Measurements from ENCODE around the gene UBD. TPM values are rescaled to one million over a fixed set of nuclear protein-coding genes. Genes with fewer than 3 reads are reported as not detected.

Gene UBD
- total RNA-seq, 1 experiment from 2014 or later, result not detected

DNA sequence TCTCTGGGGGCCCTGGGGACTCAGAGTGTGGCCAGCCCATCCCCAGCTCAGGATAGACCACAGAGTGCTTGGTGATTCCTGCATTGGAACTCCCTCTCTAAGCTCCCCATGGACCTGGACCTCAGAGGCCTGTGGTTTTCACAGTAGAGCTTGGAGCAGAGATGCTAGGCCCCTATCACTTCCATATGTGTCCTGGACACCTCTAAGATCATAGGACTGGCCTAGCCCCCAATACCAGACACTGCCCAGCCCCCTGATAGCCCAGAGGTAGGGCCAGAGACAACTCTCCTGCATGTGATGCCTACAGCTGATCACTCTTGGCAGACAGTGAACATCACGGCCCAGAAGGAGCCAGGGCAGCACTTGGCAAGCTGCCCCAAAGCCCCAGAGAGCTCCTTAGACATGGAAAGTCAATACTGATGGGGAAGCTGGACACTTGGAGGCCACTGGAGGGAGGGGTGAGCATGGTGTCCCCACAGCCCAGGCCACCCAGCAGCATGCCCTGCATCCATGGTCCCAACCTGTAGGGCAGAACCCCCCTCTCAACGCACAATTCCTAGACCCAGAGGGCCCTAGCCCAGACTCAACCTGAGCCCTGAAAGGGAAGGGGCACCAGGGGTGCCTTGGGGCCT is 27.1 kb downstream of the UBD start:
- no peaks in the 10 kb centered on the region; a peak in 1 of 5 replicates for H3K9me3 Mint-ChIP-seq
- H3K79me1 ChIP-seq (ENCODE audit: insufficient read depth, low read depth, low read length, poor library complexity, severe bottlenecking), result no peaks in the 10 kb centered on the region
- no peaks in the 10 kb centered on the region for H3K27me3 ChIP-seq (ENCODE audit: insufficient read depth, low read length)
- H3K4me3 Mint-ChIP-seq, result no peak overlapping the region
- H3K23ac ChIP-seq (ENCODE audit: insufficient read length, low read depth, low read length), result no peak overlapping the region
- no peak overlapping the region for H2BK20ac ChIP-seq (ENCODE audit: low read depth, low read length, poor library complexity, severe bottlenecking)
- no peak overlapping the region for H3T11ph ChIP-seq (ENCODE audit: low read length)
- peaks cover 2% of the 10 kb centered on the region; the same call in 1 of the 2 replicates for H3K27me3 Mint-ChIP-seq (ENCODE audit: low read depth)
- H2BK120ac ChIP-seq (ENCODE audit: low read depth, low read length, poor library complexity, severe bottlenecking), result no peak overlapping the region
- no peaks in the 10 kb centered on the region for H3K4me1 Mint-ChIP-seq
- no peaks in the 10 kb centered on the region for H3K9me3 ChIP-seq (ENCODE audit: control insufficient read depth, low read depth, low read length)
- no peak overlapping the region for H3K4me2 ChIP-seq (ENCODE audit: insufficient read depth, insufficient read length, low read length)
- DNase-seq, result no peak
- no peak overlapping the region for H3K27ac Mint-ChIP-seq
- H2BK12ac ChIP-seq (ENCODE audit: insufficient read length, low read depth, low read length), result no peak overlapping the region
- H2BK5ac ChIP-seq (ENCODE audit: insufficient read length, low read length), result no peak overlapping the region
- no peaks in the 10 kb centered on the region for H3K79me2 ChIP-seq (ENCODE audit: insufficient read depth, low read length)
- H2AK5ac ChIP-seq (ENCODE audit: insufficient read length, low read length), result no peak overlapping the region
- no peak overlapping the region for H3K56ac ChIP-seq (ENCODE audit: insufficient read length, low read depth, low read length)
- no peak overlapping the region for H2AFZ ChIP-seq (ENCODE audit: low read length)
- H3K23me2 ChIP-seq (ENCODE audit: insufficient read length, low read depth, low read length, poor library complexity, severe bottlenecking), result no peaks in the 10 kb centered on the region
- no CpG with 5 or more reads among the region's 2 CpGs for WGBS (ENCODE audit: extremely low coverage, insufficient read length, low lambda C conversion rate)
- no peak overlapping the region for H2BK15ac ChIP-seq (ENCODE audit: low read depth, low read length)
- H4K8ac ChIP-seq (replicated peaks; ENCODE audit: insufficient read length, low read depth, low read length), result no peak overlapping the region
- H3K4ac ChIP-seq (ENCODE audit: low read depth, low read length), result no peak overlapping the region
- H3K36me3 Mint-ChIP-seq (ENCODE audit: insufficient read depth in 1 of 3, low read depth in 3 of 3), result no peaks in the 10 kb centered on the region; a peak in 1 of 7 replicates
- no peak overlapping the region for H3K27ac ChIP-seq (ENCODE audit: insufficient read length, low read depth, low read length)
- TF ChIP-seq, protein P1, sequence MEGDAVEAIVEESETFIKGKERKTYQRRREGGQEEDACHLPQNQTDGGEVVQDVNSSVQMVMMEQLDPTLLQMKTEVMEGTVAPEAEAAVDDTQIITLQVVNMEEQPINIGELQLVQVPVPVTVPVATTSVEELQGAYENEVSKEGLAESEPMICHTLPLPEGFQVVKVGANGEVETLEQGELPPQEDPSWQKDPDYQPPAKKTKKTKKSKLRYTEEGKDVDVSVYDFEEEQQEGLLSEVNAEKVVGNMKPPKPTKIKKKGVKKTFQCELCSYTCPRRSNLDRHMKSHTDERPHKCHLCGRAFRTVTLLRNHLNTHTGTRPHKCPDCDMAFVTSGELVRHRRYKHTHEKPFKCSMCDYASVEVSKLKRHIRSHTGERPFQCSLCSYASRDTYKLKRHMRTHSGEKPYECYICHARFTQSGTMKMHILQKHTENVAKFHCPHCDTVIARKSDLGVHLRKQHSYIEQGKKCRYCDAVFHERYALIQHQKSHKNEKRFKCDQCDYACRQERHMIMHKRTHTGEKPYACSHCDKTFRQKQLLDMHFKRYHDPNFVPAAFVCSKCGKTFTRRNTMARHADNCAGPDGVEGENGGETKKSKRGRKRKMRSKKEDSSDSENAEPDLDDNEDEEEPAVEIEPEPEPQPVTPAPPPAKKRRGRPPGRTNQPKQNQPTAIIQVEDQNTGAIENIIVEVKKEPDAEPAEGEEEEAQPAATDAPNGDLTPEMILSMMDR (conservative IDR thresholded peaks at IDR 0.05), result no peak
- H4K91ac ChIP-seq (ENCODE audit: insufficient read length, low read depth, low read length), result no peak overlapping the region
- H4K20me1 ChIP-seq (ENCODE audit: control insufficient read depth, insufficient read depth, insufficient read length), result no peaks in the 10 kb centered on the region
- H3K18ac ChIP-seq (ENCODE audit: insufficient read length, low read depth, low read length), result no peak overlapping the region
- H3K4me1 ChIP-seq (ENCODE audit: insufficient read depth, low read length), result no peaks in the 10 kb centered on the region
- H3K14ac ChIP-seq (ENCODE audit: insufficient read depth, low read length), result no peak overlapping the region; the same call in 1 of the 2 replicates
- H3K9ac ChIP-seq (ENCODE audit: extremely low read depth, insufficient read length, low read length), result no peak overlapping the region
- H4K5ac ChIP-seq (ENCODE audit: insufficient read length, low read depth, low read length), result no peak overlapping the region

All from H9 (cell line).